GM12891 (cell line): Measurements from ENCODE around the gene AKAP7.

Experiments
- DNase-seq: peaks from one replicate; pipeline ENCODE4 v3.0.0; 2011; ENCODE audit warnings: low spot score; ENCODE audit not compliant: insufficient read length
- FAIRE-seq: peaks from 2 replicates; lab custom pipeline; 2011; peaks lifted over from hg19 to GRCh38; lab: Jason Lieb, UNC
- PAX5 ChIP-seq: IDR thresholded peaks from 2 replicates; pipeline ENCODE4 v1.6.1; 2011; ENCODE audit warnings: low read length, moderate library complexity, mild to moderate bottlenecking; ENCODE audit not compliant: insufficient read depth, severe bottlenecking
- POLR2A ChIP-seq: IDR thresholded peaks from 2 replicates; pipeline ENCODE4 v1.6.1; 2011; ENCODE audit warnings: low read depth, low read length, control low read depth
- POLR2AphosphoS5 ChIP-seq: IDR thresholded peaks from 2 replicates; pipeline ENCODE4 v1.6.1; 2011; ENCODE audit warnings: low read depth, low read length, control low read depth
- POU2F2 ChIP-seq: IDR thresholded peaks from 2 replicates; pipeline ENCODE4 v1.6.1; 2011; ENCODE audit warnings: low read depth, mild to moderate bottlenecking, control low read depth, low read length, moderate library complexity
- TAF1 ChIP-seq: IDR thresholded peaks from 2 replicates; pipeline ENCODE4 v1.6.1; 2011; ENCODE audit warnings: low read depth, low read length, control low read depth

Gene AKAP7

DNA sequence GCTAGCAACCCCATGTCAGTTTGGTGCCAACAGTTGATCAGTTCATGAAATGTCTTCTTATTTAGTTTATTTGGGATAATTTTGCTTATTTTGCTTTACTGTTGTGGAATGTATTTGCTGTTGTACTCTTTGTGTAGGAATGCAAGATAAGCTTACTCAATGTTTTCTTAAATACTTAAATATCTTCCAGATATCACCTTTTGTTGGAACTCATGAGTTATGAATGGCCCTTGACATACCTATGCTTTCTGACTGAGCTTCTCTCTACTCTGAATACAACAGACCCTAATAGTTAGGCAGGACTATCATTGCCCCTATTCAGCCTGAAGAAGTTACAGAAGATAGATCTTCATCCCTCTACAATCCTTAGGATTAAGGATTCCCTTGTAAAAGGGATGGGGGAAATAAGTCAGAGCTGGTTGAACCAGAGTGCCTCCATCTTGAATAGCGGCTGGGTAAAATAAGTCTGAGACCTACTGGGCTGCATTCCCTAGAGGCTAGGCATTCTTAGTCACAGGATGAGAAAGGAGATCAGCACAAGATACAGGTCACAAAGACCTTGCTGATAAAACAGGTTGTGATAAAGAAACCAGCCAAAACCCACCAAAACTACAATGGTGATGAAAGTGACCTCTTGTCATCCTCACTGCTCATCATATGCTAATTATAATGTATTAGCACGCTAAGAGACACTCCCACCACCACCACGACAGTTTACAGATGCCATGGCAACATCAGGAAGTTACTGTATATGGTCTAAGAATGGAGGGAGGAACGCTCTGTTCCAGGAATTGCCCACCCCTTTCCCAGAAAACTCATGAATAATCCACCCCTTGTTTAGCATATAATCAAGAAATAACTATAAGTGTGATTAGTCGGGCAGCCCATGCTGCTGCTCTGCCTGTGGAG lies 196.9 kb downstream of the AKAP7 start:
- no peak for TF ChIP-seq POU2F2
- no peak for TF ChIP-seq POLR2A
- no peak for TF ChIP-seq TAF1
- no peak for TF ChIP-seq POLR2AphosphoS5
- TF ChIP-seq PAX5: no peak
- no peak for FAIRE-seq
- DNase-seq: no peak
